Gastroesophageal sphincter (tissue), 3 donors: Measurements from ENCODE around the gene NXNL2.

Experiments
- CTCF ChIP-seq, 4 experiments: fragments of 200-600 bp in 2 of 4; fragments of 450-650 bp in 2 of 4; sonication (generic) in 1 of 4; IDR thresholded peaks; one replicate each; pipeline ENCODE4 v1.5.1; 2017 to 2019; ENCODE audit warnings: antibody characterized with exemption in 4 of 4, mild to moderate bottlenecking in 2 of 4, moderate library complexity in 2 of 4
- EP300 ChIP-seq: sonication (generic); formaldehyde crosslinking; IDR thresholded peaks from one replicate; pipeline ENCODE4 v1.6.1; 2017; ENCODE audit warnings: antibody characterized with exemption, mild to moderate bottlenecking
- POLR2A ChIP-seq, 2 donors: fragments of 450-650 bp; IDR thresholded peaks; one replicate each; pipeline ENCODE4 v1.6.1; 2017; ENCODE audit warnings: antibody characterized with exemption in 2 of 2, mild to moderate bottlenecking in 2 of 2, moderate library complexity in 1 of 2

GRCh38 chr9:88501086-88501485 is 33.9 kb upstream of the NXNL2 start:
- TF ChIP-seq CTCF (IDR thresholded peaks at IDR 0.05) (no peak), POLR2A (IDR thresholded peaks at IDR 0.05) (no peak), EP300 (no peak)
